KMS-11 (cell line): ENCODE measurements around the gene TXNRD1.

Experiments
- H2AFZ ChIP-seq: fragments of 200-600 bp; sonication (generic); 2 replicates; pipeline ENCODE4 v1.6.1; 2016; ENCODE audit warnings: antibody characterized with exemption, mixed run types, low read depth
- H3K27ac ChIP-seq: fragments of 200-600 bp; sonication (generic); 2 replicates; pipeline ENCODE4 v1.6.1; 2016; ENCODE audit warnings: mild to moderate bottlenecking, mixed run types
- H3K27me3 ChIP-seq: fragments of 200-600 bp; sonication (generic); 2 replicates; pipeline ENCODE4 v1.6.1; 2017; ENCODE audit warnings: mild to moderate bottlenecking, low read depth, mixed run types, moderate library complexity; ENCODE audit not compliant: insufficient read depth
- H3K36me3 ChIP-seq: fragments of 200-600 bp; sonication (generic); 2 replicates; pipeline ENCODE4 v1.6.1; 2017; ENCODE audit warnings: mild to moderate bottlenecking, mixed run types; ENCODE audit not compliant: insufficient read depth
- H3K4me1 ChIP-seq: fragments of 200-600 bp; sonication (generic); 2 replicates; pipeline ENCODE4 v1.6.1; 2016; ENCODE audit warnings: mild to moderate bottlenecking, low read depth, mixed run types; ENCODE audit not compliant: poor library complexity, severe bottlenecking
- H3K4me2 ChIP-seq: fragments of 200-600 bp; sonication (generic); 2 replicates; pipeline ENCODE4 v1.7.0; 2016; ENCODE audit warnings: mild to moderate bottlenecking, mixed run types
- H3K4me3 ChIP-seq: fragments of 200-600 bp; sonication (generic); IDR thresholded peaks from 2 replicates; pipeline ENCODE4 v1.6.1; 2017; ENCODE audit warnings: low read depth, low read length, mixed read lengths; ENCODE audit not compliant: insufficient read depth
- H3K79me2 ChIP-seq: fragments of 200-600 bp; sonication (generic); 2 replicates; pipeline ENCODE4 v1.6.1; 2016; ENCODE audit warnings: low read depth, mixed run types; ENCODE audit not compliant: insufficient read depth
- H3K9ac ChIP-seq: fragments of 200-600 bp; sonication (generic); 2 replicates; pipeline ENCODE4 v1.6.1; 2016; ENCODE audit warnings: mild to moderate bottlenecking, mixed run types
- H4K20me1 ChIP-seq: fragments of 200-600 bp; sonication (generic); 2 replicates; pipeline ENCODE4 v1.6.1; 2016; ENCODE audit warnings: mild to moderate bottlenecking, mixed run types; ENCODE audit not compliant: insufficient read depth
- TF ChIP-seq, protein P1 (sequence below): fragments of 200-600 bp; sonication (generic); conservative IDR thresholded peaks from 2 replicates; pipeline ENCODE4 v1.6.1; 2017; ENCODE audit warnings: low read depth, mild to moderate bottlenecking, antibody characterized with exemption, low read length, moderate library complexity, mixed read lengths

The TXNRD1 gene

DNA sequence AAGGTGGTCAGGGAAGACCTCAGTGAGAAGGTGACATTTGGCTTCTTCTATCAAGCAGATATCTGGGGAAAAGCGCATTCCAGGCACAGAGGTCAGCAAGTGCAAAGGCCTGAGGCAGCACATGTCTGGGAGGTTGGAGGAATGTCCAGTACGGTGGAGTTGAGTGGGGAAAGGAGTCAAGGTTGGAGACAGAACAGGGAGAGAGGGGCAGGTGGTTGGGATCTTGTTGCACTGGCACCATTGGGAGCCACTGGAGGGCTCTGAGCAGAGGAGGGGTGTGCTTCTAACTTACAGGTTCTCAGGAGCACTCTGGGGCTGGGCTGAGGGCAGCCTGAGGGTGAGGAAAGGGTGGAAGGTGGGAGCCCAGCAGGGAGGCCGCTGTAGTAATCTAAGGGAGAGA is 140.1 kb downstream of the TXNRD1 start:
- H3K36me3 ChIP-seq = no peaks in the 10 kb centered on the region
- H3K27me3 ChIP-seq = no peaks in the 10 kb centered on the region
- no peak overlapping the region for H3K27ac ChIP-seq
- no peak overlapping the region for H3K9ac ChIP-seq
- no peak overlapping the region for H2AFZ ChIP-seq
- H3K4me3 ChIP-seq = no peak overlapping the region
- no peaks in the 10 kb centered on the region for H4K20me1 ChIP-seq
- no peak overlapping the region for H3K4me2 ChIP-seq
- no peaks in the 10 kb centered on the region for H3K79me2 ChIP-seq
- H3K4me1 ChIP-seq = no peaks in the 10 kb centered on the region
- TF ChIP-seq, protein P1, sequence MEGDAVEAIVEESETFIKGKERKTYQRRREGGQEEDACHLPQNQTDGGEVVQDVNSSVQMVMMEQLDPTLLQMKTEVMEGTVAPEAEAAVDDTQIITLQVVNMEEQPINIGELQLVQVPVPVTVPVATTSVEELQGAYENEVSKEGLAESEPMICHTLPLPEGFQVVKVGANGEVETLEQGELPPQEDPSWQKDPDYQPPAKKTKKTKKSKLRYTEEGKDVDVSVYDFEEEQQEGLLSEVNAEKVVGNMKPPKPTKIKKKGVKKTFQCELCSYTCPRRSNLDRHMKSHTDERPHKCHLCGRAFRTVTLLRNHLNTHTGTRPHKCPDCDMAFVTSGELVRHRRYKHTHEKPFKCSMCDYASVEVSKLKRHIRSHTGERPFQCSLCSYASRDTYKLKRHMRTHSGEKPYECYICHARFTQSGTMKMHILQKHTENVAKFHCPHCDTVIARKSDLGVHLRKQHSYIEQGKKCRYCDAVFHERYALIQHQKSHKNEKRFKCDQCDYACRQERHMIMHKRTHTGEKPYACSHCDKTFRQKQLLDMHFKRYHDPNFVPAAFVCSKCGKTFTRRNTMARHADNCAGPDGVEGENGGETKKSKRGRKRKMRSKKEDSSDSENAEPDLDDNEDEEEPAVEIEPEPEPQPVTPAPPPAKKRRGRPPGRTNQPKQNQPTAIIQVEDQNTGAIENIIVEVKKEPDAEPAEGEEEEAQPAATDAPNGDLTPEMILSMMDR = no peak

DNA sequence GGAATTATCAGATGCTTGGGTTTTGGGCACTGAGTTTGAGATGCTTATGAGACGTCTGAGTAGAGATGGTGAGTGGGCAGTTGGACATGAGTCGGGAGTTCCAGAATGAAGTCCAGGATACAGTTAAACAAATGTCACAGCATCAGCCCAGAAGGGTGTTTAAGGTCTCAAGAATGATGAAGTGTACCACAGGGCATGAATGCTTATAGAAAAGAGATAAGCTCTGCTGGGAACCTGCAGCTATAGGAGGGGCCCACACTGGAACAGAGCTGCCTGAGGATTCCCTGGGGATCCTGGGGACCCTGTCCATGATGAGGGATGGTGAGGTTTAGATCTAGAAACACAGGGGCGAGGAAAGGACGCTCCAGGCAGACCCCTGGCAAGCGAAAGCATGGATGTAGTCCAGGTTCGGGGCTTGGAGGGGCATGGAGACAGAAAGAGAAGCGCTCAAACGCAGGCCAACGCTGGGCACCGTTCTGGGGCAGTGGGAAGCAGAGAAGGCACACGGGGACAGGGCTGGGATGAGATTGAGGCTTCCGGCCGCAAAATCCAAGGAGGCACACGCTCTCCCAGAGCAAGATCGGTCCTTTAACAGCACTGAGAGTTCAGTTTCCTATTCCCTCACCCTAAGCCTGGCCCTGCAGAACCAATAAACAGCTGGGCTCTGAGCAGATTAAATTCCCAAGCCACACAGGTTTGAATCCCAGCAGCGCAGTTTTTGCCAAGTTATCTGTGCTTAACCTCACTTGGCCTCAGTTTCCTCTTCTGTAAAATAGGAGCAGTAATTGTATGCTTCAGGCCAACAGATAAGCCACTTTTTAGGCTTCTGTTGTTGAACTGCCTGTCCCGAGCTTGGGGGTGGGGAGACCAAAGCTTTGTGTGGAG is 140.9 kb downstream of the TXNRD1 start:
- no peak overlapping the region for H3K27ac ChIP-seq
- TF ChIP-seq, protein P1 = no peak

DNA sequence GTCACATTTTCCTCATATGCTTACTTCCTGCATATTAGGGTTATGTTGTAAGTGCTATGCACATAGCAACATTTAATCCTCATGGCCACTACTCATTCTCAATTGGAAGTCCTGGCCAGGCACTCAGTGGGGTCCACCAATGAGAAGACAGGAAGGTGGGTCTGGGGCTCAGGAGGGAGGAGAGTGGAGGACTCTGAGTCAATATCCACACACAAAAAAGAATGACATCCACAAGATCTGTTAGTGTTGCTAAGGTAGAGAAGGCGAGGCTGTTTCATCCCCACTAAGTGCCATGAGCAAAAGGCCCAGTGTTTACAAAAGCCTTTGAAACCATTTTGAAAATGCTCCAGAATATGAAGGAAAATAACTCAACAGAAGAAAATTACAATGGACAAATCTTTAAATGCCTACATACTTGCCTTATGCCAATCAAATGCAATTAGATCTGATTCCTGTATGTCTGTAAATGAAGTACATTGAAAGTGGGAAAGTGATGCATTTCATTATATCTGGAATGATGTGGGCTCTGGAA is 141.9 kb downstream of the TXNRD1 start:
- Histone ChIP-seq H3K4me2 (no peak overlapping the region), H3K4me1 (no peaks in the 10 kb centered on the region), H3K27me3 (no peaks in the 10 kb centered on the region), H3K79me2 (no peaks in the 10 kb centered on the region), H4K20me1 (no peaks in the 10 kb centered on the region), H3K9ac (no peak overlapping the region), H3K27ac (no peak overlapping the region), H2AFZ (no peak overlapping the region), H3K36me3 (no peaks in the 10 kb centered on the region), H3K4me3 (no peak overlapping the region)
- TF ChIP-seq, protein P1 = no peak

More for the DNA sequence above, 140.9 kb downstream of the TXNRD1 start:
- Histone ChIP-seq H3K9ac (no peak overlapping the region), H3K36me3 (no peaks in the 10 kb centered on the region), H3K4me1 (no peaks in the 10 kb centered on the region), H2AFZ (no peak overlapping the region), H3K4me2 (no peak overlapping the region), H3K79me2 (no peaks in the 10 kb centered on the region), H3K27me3 (no peaks in the 10 kb centered on the region), H4K20me1 (no peaks in the 10 kb centered on the region), H3K4me3 (no peak overlapping the region)

DNA sequence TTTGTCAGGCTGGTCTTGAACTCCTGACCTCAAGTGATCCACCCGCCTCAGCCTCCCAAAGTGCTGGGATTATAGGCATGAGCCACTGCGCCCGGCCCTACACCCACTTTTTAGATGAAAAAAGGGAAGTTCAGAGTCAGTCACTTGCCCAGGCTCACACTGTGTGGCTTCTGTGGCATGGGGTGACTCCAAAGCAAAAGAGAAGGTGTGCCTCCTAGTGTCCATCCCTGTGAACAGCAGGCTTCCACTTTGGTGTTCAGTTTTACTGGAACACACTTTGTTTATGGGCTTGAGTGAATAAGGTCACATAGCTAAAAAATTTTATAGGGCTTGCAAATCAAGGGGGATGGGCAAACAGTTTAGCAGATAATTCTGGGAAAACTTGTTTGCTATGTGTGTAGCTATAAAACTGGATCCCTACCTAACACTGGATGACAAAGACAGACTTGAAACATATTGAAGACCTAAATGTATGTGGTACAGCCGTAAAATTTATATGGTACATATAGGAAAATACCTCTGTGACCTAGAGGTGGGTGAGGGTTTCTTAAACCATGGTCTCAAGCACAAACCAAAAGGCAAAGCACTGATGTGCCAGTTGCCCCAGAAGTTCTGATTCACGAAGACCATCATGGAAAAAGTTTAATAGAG is 142.9 kb downstream of the TXNRD1 start:
- no peaks in the 10 kb centered on the region for H3K79me2 ChIP-seq
- TF ChIP-seq, protein P1 = peak; percentile 78
- no peaks in the 10 kb centered on the region for H3K27me3 ChIP-seq
- H2AFZ ChIP-seq = no peak overlapping the region
- no peak overlapping the region for H3K4me2 ChIP-seq
- no peaks in the 10 kb centered on the region for H3K4me1 ChIP-seq
- H4K20me1 ChIP-seq = no peaks in the 10 kb centered on the region
- H3K36me3 ChIP-seq = no peaks in the 10 kb centered on the region
- H3K9ac ChIP-seq = no peak overlapping the region
- H3K4me3 ChIP-seq = no peak overlapping the region
- H3K27ac ChIP-seq = no peak overlapping the region
